ENCODE data around the gene FN3KRP. TPM values are rescaled to one million over a fixed set of nuclear protein-coding genes. Genes with fewer than 3 reads are reported as not detected.

The FN3KRP gene
- total and polyA plus RNA-seq, 2 of the 13 experiments (the other 11 are each of a cell fraction or from before 2014, with no cell fraction given), result 22.4 to 28.2 TPM

DNA sequence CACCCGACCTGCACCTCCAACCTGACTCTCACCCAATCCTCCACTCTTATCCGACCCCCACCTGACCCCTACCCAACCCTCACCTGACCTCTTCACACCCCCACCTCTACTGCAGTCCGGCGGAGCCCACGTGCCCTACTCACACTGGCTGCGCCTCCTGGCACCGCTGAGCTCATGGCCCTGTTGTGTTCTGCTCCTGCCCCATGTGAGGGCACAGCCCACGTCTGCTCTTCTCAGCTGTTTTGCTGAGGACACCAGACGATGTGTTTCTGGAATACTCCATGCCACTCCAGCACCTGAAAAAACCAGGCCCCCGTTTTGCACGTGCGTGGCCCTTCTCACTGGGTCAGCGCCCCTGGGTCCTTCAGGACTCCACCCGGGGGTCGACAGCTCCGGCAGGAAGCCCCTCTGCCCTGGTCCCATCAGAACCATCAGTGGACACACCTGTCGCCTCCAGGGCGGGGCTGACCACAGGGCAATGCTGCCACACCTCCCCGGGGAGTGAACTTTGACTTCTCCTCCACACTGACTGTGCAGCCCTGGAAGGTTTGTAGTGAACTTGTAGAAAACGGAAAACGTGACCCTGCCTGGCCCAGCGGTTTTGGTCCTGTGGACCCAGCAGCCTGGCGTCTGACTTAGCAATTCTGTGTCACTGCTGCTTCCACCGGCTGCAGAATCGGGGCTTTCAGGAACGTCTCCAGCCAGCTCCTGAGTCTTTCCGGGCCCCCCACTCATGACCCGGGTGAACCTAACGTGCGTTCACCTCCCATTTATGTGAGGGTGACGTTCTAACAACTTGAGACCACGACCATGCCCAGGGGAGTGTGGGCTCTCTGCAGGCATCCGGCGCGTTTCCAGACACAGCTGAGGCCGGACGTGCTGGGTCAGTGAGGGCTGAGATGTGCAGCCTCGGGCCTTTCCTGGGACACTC lies 12.3 kb upstream of the FN3KRP start (continued):
- TF ChIP-seq, protein P1, sequence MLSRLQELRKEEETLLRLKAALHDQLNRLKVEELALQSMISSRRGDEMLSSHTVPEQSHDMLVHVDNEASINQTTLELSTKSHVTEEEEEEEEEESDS (CRISPR knock-in tag; IDR thresholded peaks at IDR 0.05; ENCODE audit: borderline replicate concordance), result no peak
- TF ChIP-seq ZNF296 (CRISPR knock-in tag; conservative IDR thresholded peaks at IDR 0.05) (0 out of 2 replicates have a peak, but pooled peaks have one; percentile 19), POGZ (CRISPR knock-in tag; IDR thresholded peaks at IDR 0.05) (no peak), ZNF230 (CRISPR knock-in tag; IDR thresholded peaks at IDR 0.05) (0 out of 2 replicates have a peak, but pooled peaks have one; percentile 46), ZNF225 (CRISPR knock-in tag; IDR thresholded peaks at IDR 0.05) (no peak), SOX13 (IDR thresholded peaks at IDR 0.05) (0 out of 2 replicates have a peak, but pooled peaks have one; percentile 31), SOX13 (CRISPR knock-in tag; conservative IDR thresholded peaks at IDR 0.05 in 1 of 2, IDR thresholded peaks at IDR 0.05 in 1 of 2) (no peak; a peak in 1 of 4 replicates), MXI1 (IDR thresholded peaks at IDR 0.05; ENCODE audit: borderline replicate concordance, low read depth, low read length) (peak; percentile 17; the same call in 1 of the 3 replicates), ESRRA (CRISPR knock-in tag; IDR thresholded peaks at IDR 0.05; ENCODE audit: low read depth) (peak; percentile 63; the same call in 1 of the 2 replicates), SETDB1 (CRISPR knock-in tag; IDR thresholded peaks at IDR 0.05; ENCODE audit: borderline replicate concordance) (no peak), ZNF777 (CRISPR knock-in tag; IDR thresholded peaks at IDR 0.05) (peak; percentile 41; the same call in 1 of the 2 replicates), RELA (CRISPR knock-in tag; IDR thresholded peaks at IDR 0.05) (no peak), SIN3B (IDR thresholded peaks at IDR 0.05; ENCODE audit: low read length) (no peak), HOXA7 (CRISPR knock-in tag; IDR thresholded peaks at IDR 0.05) (no peak; the same call in 1 of the 2 replicates), SOX6 (IDR thresholded peaks at IDR 0.05) (no peak), SOX6 (CRISPR knock-in tag; IDR thresholded peaks at IDR 0.05) (peak; percentile 28; the same call in 1 of the 2 replicates), ZNF256 (CRISPR knock-in tag; conservative IDR thresholded peaks at IDR 0.05) (no peak; the same call in 1 of the 2 replicates), ZNF546 (CRISPR knock-in tag; conservative IDR thresholded peaks at IDR 0.05) (0 out of 2 replicates have a peak, but pooled peaks have one; percentile 58), NR1H2 (CRISPR knock-in tag; IDR thresholded peaks at IDR 0.05; ENCODE audit: borderline replicate concordance, low read depth) (no peak), U2AF1 (optimal IDR thresholded peaks at IDR 0.05; ENCODE audit: low read depth, low read length) (peak; percentile 39), ZNF329 (CRISPR knock-in tag; IDR thresholded peaks at IDR 0.05; ENCODE audit: low read depth) (0 out of 2 replicates have a peak, but pooled peaks have one; percentile 51), ZNF879 (CRISPR knock-in tag; IDR thresholded peaks at IDR 0.05) (no peak)
- TF ChIP-seq, protein P2, sequence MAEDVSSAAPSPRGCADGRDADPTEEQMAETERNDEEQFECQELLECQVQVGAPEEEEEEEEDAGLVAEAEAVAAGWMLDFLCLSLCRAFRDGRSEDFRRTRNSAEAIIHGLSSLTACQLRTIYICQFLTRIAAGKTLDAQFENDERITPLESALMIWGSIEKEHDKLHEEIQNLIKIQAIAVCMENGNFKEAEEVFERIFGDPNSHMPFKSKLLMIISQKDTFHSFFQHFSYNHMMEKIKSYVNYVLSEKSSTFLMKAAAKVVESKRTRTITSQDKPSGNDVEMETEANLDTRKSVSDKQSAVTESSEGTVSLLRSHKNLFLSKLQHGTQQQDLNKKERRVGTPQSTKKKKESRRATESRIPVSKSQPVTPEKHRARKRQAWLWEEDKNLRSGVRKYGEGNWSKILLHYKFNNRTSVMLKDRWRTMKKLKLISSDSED (CRISPR knock-in tag; IDR thresholded peaks at IDR 0.05), result no peak
- TF ChIP-seq, protein P3, sequence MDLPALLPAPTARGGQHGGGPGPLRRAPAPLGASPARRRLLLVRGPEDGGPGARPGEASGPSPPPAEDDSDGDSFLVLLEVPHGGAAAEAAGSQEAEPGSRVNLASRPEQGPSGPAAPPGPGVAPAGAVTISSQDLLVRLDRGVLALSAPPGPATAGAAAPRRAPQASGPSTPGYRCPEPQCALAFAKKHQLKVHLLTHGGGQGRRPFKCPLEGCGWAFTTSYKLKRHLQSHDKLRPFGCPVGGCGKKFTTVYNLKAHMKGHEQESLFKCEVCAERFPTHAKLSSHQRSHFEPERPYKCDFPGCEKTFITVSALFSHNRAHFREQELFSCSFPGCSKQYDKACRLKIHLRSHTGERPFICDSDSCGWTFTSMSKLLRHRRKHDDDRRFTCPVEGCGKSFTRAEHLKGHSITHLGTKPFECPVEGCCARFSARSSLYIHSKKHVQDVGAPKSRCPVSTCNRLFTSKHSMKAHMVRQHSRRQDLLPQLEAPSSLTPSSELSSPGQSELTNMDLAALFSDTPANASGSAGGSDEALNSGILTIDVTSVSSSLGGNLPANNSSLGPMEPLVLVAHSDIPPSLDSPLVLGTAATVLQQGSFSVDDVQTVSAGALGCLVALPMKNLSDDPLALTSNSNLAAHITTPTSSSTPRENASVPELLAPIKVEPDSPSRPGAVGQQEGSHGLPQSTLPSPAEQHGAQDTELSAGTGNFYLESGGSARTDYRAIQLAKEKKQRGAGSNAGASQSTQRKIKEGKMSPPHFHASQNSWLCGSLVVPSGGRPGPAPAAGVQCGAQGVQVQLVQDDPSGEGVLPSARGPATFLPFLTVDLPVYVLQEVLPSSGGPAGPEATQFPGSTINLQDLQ (CRISPR knock-in tag; IDR thresholded peaks at IDR 0.05), result 0 out of 2 replicates have a peak, but pooled peaks have one; percentile 14
- TF ChIP-seq, protein P4, sequence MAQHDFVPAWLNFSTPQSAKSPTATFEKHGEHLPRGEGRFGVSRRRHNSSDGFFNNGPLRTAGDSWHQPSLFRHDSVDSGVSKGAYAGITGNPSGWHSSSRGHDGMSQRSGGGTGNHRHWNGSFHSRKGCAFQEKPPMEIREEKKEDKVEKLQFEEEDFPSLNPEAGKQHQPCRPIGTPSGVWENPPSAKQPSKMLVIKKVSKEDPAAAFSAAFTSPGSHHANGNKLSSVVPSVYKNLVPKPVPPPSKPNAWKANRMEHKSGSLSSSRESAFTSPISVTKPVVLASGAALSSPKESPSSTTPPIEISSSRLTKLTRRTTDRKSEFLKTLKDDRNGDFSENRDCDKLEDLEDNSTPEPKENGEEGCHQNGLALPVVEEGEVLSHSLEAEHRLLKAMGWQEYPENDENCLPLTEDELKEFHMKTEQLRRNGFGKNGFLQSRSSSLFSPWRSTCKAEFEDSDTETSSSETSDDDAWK (CRISPR knock-in tag; IDR thresholded peaks at IDR 0.05), result no peak
